Measurements from ENCODE around the gene SORD.
"Not testable (repeated sequence)": the region's sequence is repeated elsewhere in the genome, so short reads cannot be mapped to it uniquely, and the experiment has no call there.

The SORD gene

GRCh38 chr15:45037936-45038335 is 14.9 kb downstream of the SORD start:
- Histone ChIP-seq H3K9me3 (ENCODE audit: severe bottlenecking) (no peaks in the 10 kb centered on the region), H3K27me3 (ENCODE audit: insufficient read depth, poor library complexity, severe bottlenecking) (no peaks in the 10 kb centered on the region), H3K4me1 (ENCODE audit: insufficient read depth, poor library complexity, severe bottlenecking) (no peaks in the 10 kb centered on the region), H3K4me3 (ENCODE audit: severe bottlenecking) (no peak overlapping the region), H3K36me3 (ENCODE audit: low read depth) (peaks cover 13% of the 10 kb centered on the region), H3K27ac (ENCODE audit: poor library complexity, severe bottlenecking) (no peak overlapping the region)
- no peak for DNase-seq (ENCODE audit: low spot score)
- no peak for ATAC-seq (ENCODE audit: low read depth)
- TF ChIP-seq, protein P1, sequence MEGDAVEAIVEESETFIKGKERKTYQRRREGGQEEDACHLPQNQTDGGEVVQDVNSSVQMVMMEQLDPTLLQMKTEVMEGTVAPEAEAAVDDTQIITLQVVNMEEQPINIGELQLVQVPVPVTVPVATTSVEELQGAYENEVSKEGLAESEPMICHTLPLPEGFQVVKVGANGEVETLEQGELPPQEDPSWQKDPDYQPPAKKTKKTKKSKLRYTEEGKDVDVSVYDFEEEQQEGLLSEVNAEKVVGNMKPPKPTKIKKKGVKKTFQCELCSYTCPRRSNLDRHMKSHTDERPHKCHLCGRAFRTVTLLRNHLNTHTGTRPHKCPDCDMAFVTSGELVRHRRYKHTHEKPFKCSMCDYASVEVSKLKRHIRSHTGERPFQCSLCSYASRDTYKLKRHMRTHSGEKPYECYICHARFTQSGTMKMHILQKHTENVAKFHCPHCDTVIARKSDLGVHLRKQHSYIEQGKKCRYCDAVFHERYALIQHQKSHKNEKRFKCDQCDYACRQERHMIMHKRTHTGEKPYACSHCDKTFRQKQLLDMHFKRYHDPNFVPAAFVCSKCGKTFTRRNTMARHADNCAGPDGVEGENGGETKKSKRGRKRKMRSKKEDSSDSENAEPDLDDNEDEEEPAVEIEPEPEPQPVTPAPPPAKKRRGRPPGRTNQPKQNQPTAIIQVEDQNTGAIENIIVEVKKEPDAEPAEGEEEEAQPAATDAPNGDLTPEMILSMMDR (IDR thresholded peaks at IDR 0.05; ENCODE audit: poor library complexity, severe bottlenecking): no peak

DNA sequence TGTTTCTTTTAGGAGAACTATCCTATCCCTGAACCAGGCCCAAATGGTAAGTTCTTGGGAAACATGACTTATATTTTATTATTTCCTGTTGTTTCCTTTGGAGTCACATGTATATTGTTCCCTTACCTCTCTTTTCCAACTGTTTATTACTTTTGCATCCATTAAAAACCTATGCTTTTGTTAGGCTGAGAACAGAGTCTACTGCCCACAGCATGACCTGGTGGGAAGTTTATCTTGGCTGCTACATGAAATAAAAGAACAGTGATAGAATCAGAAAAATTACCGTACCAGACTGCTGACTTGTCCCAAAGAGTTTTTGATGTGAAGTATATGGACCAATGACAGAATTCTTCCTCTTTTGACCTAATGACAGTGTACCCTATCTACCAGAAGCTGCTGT is 17.4 kb downstream of the SORD start:
- not testable (repeated sequence) for H3K27me3 ChIP-seq (ENCODE audit: insufficient read depth, poor library complexity, severe bottlenecking); H3K27ac ChIP-seq (ENCODE audit: poor library complexity, severe bottlenecking); H3K4me1 ChIP-seq (ENCODE audit: insufficient read depth, poor library complexity, severe bottlenecking); H3K9me3 ChIP-seq (ENCODE audit: severe bottlenecking); H3K4me3 ChIP-seq (ENCODE audit: severe bottlenecking); DNase-seq (ENCODE audit: low spot score); ATAC-seq (ENCODE audit: low read depth)
- H3K36me3 ChIP-seq (ENCODE audit: low read depth): peaks cover 17% of the 10 kb centered on the region

GRCh38 chr15:45041538-45041937 is 18.5 kb downstream of the SORD start:
- not testable (repeated sequence) for H3K27ac ChIP-seq (ENCODE audit: poor library complexity, severe bottlenecking); H3K4me1 ChIP-seq (ENCODE audit: insufficient read depth, poor library complexity, severe bottlenecking); H3K27me3 ChIP-seq (ENCODE audit: insufficient read depth, poor library complexity, severe bottlenecking); ATAC-seq (ENCODE audit: low read depth); H3K9me3 ChIP-seq (ENCODE audit: severe bottlenecking); H3K4me3 ChIP-seq (ENCODE audit: severe bottlenecking); DNase-seq (ENCODE audit: low spot score)
- H3K36me3 ChIP-seq (ENCODE audit: low read depth): peaks cover 12% of the 10 kb centered on the region

GRCh38 chr15:45042859-45043258 is 19.9 kb downstream of the SORD start:
- not testable (repeated sequence) for DNase-seq (ENCODE audit: low spot score); ATAC-seq (ENCODE audit: low read depth)

DNA sequence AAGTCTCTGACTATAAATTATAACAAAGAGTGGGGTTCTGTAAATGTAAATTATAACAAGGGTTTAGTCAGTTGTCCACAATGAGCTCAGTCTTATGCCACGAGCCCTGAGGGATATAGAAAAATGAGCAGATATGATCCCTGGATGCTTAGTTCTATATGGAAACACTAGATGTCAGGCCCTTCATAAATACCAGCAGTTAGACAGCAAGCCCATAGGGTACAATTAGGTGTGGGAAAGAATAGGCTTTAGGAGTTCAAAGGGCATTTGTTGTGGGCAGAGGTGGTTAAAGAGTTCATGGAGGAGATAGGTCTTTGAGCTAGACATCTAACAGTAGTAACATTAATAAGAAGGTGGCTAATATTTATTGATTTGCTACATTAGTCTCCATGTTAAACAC is 21.3 kb downstream of the SORD start:
- H3K27me3 ChIP-seq (ENCODE audit: insufficient read depth, poor library complexity, severe bottlenecking): not testable (repeated sequence)

More at GRCh38 chr15:45042859-45043258, 19.9 kb downstream of the SORD start:
- H3K9me3 ChIP-seq (ENCODE audit: severe bottlenecking); H3K27me3 ChIP-seq (ENCODE audit: insufficient read depth, poor library complexity, severe bottlenecking); H3K27ac ChIP-seq (ENCODE audit: poor library complexity, severe bottlenecking); H3K4me3 ChIP-seq (ENCODE audit: severe bottlenecking); H3K4me1 ChIP-seq (ENCODE audit: insufficient read depth, poor library complexity, severe bottlenecking): not testable (repeated sequence)
- peaks cover 25% of the 10 kb centered on the region for H3K36me3 ChIP-seq (ENCODE audit: low read depth)

DNA sequence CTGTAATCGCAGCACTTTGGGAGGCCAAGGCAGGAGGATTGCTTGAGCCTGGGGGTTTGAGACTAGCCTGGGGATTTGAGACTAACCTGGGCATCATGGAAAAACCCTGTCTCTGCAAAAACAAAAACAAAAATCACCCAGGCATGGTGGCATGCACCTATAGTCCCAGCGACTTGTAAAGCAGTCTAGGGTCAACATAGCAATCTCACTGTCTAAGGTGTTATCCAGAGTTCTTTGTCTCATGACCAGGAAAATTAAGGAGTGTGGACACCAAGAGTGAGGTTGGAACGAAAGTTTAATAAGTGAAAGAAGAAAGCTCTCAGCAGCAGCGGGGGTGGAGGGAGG is 25.4 kb downstream of the SORD start:
- not testable (repeated sequence) for H3K4me3 ChIP-seq (ENCODE audit: severe bottlenecking); H3K27ac ChIP-seq (ENCODE audit: poor library complexity, severe bottlenecking); DNase-seq (ENCODE audit: low spot score); H3K4me1 ChIP-seq (ENCODE audit: insufficient read depth, poor library complexity, severe bottlenecking); H3K9me3 ChIP-seq (ENCODE audit: severe bottlenecking); ATAC-seq (ENCODE audit: low read depth); H3K27me3 ChIP-seq (ENCODE audit: insufficient read depth, poor library complexity, severe bottlenecking)
- H3K36me3 ChIP-seq (ENCODE audit: low read depth): peaks cover 40% of the 10 kb centered on the region

More for the DNA sequence above, 21.3 kb downstream of the SORD start:
- H3K36me3 ChIP-seq (ENCODE audit: low read depth): peaks cover 29% of the 10 kb centered on the region
- H3K9me3 ChIP-seq (ENCODE audit: severe bottlenecking); H3K4me1 ChIP-seq (ENCODE audit: insufficient read depth, poor library complexity, severe bottlenecking); ATAC-seq (ENCODE audit: low read depth); H3K27ac ChIP-seq (ENCODE audit: poor library complexity, severe bottlenecking); DNase-seq (ENCODE audit: low spot score); H3K4me3 ChIP-seq (ENCODE audit: severe bottlenecking): not testable (repeated sequence)

DNA sequence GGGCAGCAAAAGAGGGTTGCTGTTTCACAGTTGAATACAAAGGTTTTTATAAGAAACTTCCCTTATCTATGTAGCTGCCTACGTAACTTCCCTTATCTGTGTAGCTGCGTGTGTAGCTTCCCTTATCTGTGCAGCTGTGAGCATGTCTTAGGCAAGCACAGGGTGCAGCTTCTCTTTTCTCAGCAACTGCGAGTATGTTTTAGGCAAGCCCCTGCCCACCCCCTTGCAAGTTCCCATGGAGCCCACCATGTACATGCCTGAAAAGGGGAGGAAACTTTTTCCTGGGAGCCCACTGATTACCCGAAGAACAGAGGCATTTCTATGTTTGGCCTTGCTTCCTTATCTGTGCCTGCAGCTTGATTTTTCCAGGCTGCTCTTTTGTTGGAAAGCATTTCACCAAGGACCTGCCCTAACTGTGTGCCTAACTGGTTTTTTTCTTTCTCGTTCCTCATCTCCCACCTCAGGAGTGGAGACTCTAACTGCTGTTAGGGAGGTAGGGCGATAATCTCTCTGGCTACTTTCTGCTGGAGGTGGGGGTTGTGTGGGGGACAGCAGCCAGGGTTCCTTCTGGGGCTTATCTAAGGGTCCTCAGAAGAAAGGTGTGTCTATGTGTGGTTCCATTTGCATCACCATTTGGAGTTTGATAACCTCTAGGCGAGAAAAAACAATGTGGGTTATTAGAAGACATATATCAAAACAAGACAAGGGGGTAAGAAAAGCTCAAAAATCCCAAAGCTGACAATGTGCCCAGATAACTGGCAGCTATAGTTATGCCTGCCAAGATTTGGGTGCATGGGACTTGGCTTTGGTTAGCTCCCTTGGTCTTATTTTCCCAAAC is 26.0 kb downstream of the SORD start:
- Histone ChIP-seq H3K9me3 (ENCODE audit: severe bottlenecking) (no peaks in the 10 kb centered on the region), H3K4me1 (ENCODE audit: insufficient read depth, poor library complexity, severe bottlenecking) (no peaks in the 10 kb centered on the region), H3K27me3 (ENCODE audit: insufficient read depth, poor library complexity, severe bottlenecking) (no peaks in the 10 kb centered on the region), H3K36me3 (ENCODE audit: low read depth) (peaks cover 40% of the 10 kb centered on the region), H3K27ac (ENCODE audit: poor library complexity, severe bottlenecking) (no peak overlapping the region), H3K4me3 (ENCODE audit: severe bottlenecking) (no peak overlapping the region)
- DNase-seq (ENCODE audit: low spot score) (no peak), ATAC-seq (ENCODE audit: low read depth) (no peak)
- TF ChIP-seq, protein P1 (IDR thresholded peaks at IDR 0.05; ENCODE audit: poor library complexity, severe bottlenecking): no peak

Measured in RWPE2 (cell line).